ENCODE data around the gene FBXO11. TPM values are rescaled to one million over a fixed set of nuclear protein-coding genes. Genes with fewer than 3 reads are reported as not detected.

The FBXO11 gene
- total RNA-seq, 1 experiment from 2014 or later, result 64.1 TPM

DNA sequence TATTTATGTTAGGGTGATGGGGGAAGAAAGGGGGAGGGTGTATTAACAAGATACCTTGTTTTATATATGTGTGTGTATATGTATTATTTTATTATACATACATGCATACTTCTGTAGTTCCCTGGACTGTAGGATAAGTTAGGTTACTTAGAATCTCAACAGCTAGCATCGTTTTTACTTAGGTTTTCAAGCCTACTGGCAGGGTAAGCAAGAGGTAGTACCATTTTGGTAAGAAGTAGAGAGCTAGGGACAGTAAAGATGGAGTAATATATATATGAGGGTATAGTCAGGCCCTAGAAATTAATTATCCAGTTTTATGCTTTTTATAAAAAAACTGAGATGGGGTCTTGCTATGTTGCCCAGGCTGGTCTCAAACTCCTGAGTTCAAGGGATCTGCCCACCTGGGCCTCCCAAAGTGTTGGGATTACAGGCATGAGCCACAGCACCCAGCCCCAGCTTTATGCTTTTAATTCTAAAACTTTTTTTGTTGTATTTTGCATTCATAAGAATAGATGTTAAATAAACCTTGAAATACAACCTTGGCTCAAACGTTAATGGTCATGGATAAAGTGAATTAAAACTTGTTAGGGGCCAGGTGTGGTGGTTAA, 110.1 kb downstream of the FBXO11 start:
- peaks cover 84% of the 10 kb centered on the region for H3K36me3 Mint-ChIP-seq (ENCODE audit: insufficient read depth, unreplicated experiment)
- TF ChIP-seq, protein P1, sequence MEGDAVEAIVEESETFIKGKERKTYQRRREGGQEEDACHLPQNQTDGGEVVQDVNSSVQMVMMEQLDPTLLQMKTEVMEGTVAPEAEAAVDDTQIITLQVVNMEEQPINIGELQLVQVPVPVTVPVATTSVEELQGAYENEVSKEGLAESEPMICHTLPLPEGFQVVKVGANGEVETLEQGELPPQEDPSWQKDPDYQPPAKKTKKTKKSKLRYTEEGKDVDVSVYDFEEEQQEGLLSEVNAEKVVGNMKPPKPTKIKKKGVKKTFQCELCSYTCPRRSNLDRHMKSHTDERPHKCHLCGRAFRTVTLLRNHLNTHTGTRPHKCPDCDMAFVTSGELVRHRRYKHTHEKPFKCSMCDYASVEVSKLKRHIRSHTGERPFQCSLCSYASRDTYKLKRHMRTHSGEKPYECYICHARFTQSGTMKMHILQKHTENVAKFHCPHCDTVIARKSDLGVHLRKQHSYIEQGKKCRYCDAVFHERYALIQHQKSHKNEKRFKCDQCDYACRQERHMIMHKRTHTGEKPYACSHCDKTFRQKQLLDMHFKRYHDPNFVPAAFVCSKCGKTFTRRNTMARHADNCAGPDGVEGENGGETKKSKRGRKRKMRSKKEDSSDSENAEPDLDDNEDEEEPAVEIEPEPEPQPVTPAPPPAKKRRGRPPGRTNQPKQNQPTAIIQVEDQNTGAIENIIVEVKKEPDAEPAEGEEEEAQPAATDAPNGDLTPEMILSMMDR (IDR thresholded peaks at IDR 0.05; ENCODE audit: unreplicated experiment), result no peak
- H3K9me3 Mint-ChIP-seq (ENCODE audit: unreplicated experiment), result no peaks in the 10 kb centered on the region
- H3K27me3 Mint-ChIP-seq (ENCODE audit: insufficient read depth, unreplicated experiment), result no peaks in the 10 kb centered on the region
- ChIA-PET POLR2A (no interaction called here), CTCF (interaction anchor here (0.6 to 1.5 kb wide), 5 partner anchors 10 to 1194 kb away, joined by 3 to 4 read pairs (median 3); no protein-coding TSS in a partner anchor)
- no peak overlapping the region for H3K27ac Mint-ChIP-seq (ENCODE audit: low read depth, unreplicated experiment)
- intact Hi-C loops (cut with micrococcal nuclease), result no loop called here
- no peak overlapping the region for H3K4me3 Mint-ChIP-seq (ENCODE audit: unreplicated experiment)
- DNase-seq (ENCODE audit: unreplicated experiment), result no peak
- peaks cover under 1% of the 10 kb centered on the region for H3K4me1 Mint-ChIP-seq (ENCODE audit: insufficient read depth, unreplicated experiment)
- no TSS peak for BruUV-seq (replicated peaks)

DNA sequence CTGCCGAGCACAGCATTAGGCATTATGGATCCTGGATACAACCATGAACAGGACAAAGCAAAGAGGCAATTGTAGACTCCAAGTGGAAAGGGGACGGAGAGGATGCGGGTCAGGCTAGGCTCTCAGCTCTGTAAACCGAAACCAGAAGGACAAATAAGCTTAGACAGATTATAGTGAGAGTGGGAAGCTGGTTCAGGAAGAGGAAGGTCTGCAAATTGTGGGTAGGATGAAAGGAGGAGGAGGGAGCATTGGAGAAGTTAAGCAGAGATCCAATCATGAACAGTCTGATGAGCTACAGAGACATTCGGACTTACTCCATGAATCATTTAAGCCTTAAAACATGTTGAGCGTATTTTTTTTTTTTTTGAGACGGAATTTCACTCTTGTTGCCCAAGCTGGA, 120.3 kb downstream of the FBXO11 start:
- peaks cover 20% of the 10 kb centered on the region for H3K36me3 Mint-ChIP-seq (ENCODE audit: insufficient read depth, unreplicated experiment)
- TF ChIP-seq, protein P1 (IDR thresholded peaks at IDR 0.05; ENCODE audit: unreplicated experiment), result no peak
- ChIA-PET POLR2A (interaction anchor here (0.8 kb wide), 1 partner anchor 17 kb away, joined by 5 read pairs; no protein-coding TSS in a partner anchor), CTCF (interaction anchor here (0.6 to 0.9 kb wide), 3 partner anchors 16 to 815 kb away, joined by 3 to 6 read pairs (median 3); no protein-coding TSS in a partner anchor)
- no peak for DNase-seq (ENCODE audit: unreplicated experiment)
- no TSS peak for BruUV-seq (replicated peaks)
- H3K27me3 Mint-ChIP-seq (ENCODE audit: insufficient read depth, unreplicated experiment), result no peaks in the 10 kb centered on the region
- peaks cover 7% of the 10 kb centered on the region for H3K9me3 Mint-ChIP-seq (ENCODE audit: unreplicated experiment)
- peaks cover 18% of the 10 kb centered on the region for H3K4me1 Mint-ChIP-seq (ENCODE audit: insufficient read depth, unreplicated experiment)
- intact Hi-C loops (cut with micrococcal nuclease), result loop anchor here (10.0 kb wide), 1 partner anchor 639 kb away; no protein-coding TSS in a partner anchor
- H3K27ac Mint-ChIP-seq (ENCODE audit: low read depth, unreplicated experiment), result peak overlapping the region; percentile 59
- peak overlapping the region; percentile 19 for H3K4me3 Mint-ChIP-seq (ENCODE audit: unreplicated experiment)

DNA sequence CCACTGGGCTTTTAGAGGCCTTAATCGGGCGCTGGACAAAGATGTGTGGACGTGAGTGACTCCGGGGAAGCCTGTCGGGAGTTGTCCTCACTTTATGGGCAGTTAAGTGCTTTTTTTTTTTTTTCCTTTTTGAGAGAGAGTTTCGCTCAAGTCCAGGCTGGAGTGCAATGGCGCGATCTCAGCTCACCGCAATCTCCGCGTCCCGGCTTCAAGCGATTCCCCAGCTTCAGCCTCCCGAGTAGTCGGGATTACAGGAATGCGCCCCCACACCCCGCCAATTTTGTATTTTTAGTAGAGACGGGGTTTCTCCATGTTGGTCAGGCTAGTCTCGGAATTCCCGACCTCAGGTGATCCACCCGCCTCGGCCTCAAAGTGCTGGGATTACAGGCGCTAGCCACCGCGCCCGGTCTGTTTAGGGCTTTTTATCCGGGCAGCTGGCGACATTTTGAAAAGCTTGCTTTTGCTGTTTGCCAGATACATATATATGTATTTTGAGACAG, 121.9 kb downstream of the FBXO11 start:
- Mint-ChIP-seq H3K27ac (ENCODE audit: low read depth, unreplicated experiment) (peak overlapping the region; percentile 75), H3K9me3 (ENCODE audit: unreplicated experiment) (peaks cover 7% of the 10 kb centered on the region), H3K36me3 (ENCODE audit: insufficient read depth, unreplicated experiment) (peaks cover 20% of the 10 kb centered on the region), H3K4me1 (ENCODE audit: insufficient read depth, unreplicated experiment) (peaks cover 14% of the 10 kb centered on the region), H3K4me3 (ENCODE audit: unreplicated experiment) (peak overlapping the region; percentile 92), H3K27me3 (ENCODE audit: insufficient read depth, unreplicated experiment) (no peaks in the 10 kb centered on the region)
- ChIA-PET CTCF (interaction anchor here (0.7 to 0.9 kb wide), 3 partner anchors 12 to 347 kb away, joined by 3 read pairs; no protein-coding TSS in a partner anchor), POLR2A (interaction anchor here (0.6 to 2.1 kb wide), 6 partner anchors 9 to 323 kb away, joined by 3 to 13 read pairs (median 4); no protein-coding TSS in a partner anchor)
- no peak for DNase-seq (ENCODE audit: unreplicated experiment)
- BruUV-seq (replicated peaks), result no TSS peak
- TF ChIP-seq, protein P1 (IDR thresholded peaks at IDR 0.05; ENCODE audit: unreplicated experiment), result no peak
- intact Hi-C loops (cut with micrococcal nuclease), result loop anchor here (1.0 to 10.0 kb wide), 3 partner anchors 123 to 640 kb away; partner anchors contain the start of gene FBXO11

All from MCF 10A (cell line).